H1 (cell line): ENCODE results near the gene FCRL5. TPM values are rescaled to one million over a fixed set of nuclear protein-coding genes. Genes with fewer than 3 reads are reported as not detected.

ENCODE experiments used
- CTCF ChIA-PET: fragments of 300-600 bp; sonication (Branson Sonifier 250); formaldehyde crosslinking; loops from one replicate; lab custom pipeline; 2021; ENCODE audit not compliant: partially characterized antibody; lab: Charles Lee
- POLR2A ChIA-PET: fragments of 300-600 bp; sonication (Branson Sonifier 250); formaldehyde crosslinking; loops from one replicate; lab custom pipeline; 2021; ENCODE audit warnings: inconsistent platforms; ENCODE audit not compliant: partially characterized antibody; lab: Charles Lee
- DNase-seq, 2 experiments: peaks; one replicate each; pipeline versions ENCODE4 v3.0.0 to v3.0.0-alpha.2; 2010 to 2022; ENCODE audit warnings: low spot score in 2 of 2, low read depth in 1 of 2, mixed read lengths in 1 of 2
- FAIRE-seq: peaks from 2 replicates; lab custom pipeline; 2011; peaks lifted over from hg19 to GRCh38; lab: Jason Lieb, UNC
- H2AFZ ChIP-seq: 2 replicates; pipeline ENCODE4 v1.8.1; 2012; ENCODE audit warnings: low read length, inconsistent platforms
- H2AK5ac ChIP-seq: 2 replicates; pipeline ENCODE4 v1.6.1; 2013; ENCODE audit warnings: low read depth, low read length
- H2BK120ac ChIP-seq: replicated peaks from 2 replicates; pipeline ENCODE3; 2013; ENCODE audit warnings: low read depth, low read length, inconsistent platforms
- H2BK12ac ChIP-seq: 2 replicates; pipeline ENCODE4 v1.6.1; 2013; ENCODE audit warnings: low read depth, low read length
- H2BK15ac ChIP-seq: 2 replicates; pipeline ENCODE4 v1.6.1; 2013; ENCODE audit warnings: low read length
- H2BK20ac ChIP-seq: 2 replicates; pipeline ENCODE4 v1.6.1; 2013; ENCODE audit warnings: low read length
- H2BK5ac ChIP-seq: 2 replicates; pipeline ENCODE4 v1.6.1; 2013; ENCODE audit warnings: low read depth, low read length
- H3K14ac ChIP-seq: 2 replicates; pipeline ENCODE4 v1.6.1; 2013; ENCODE audit warnings: inconsistent platforms; ENCODE audit not compliant: insufficient read length
- H3K18ac ChIP-seq: 2 replicates; pipeline ENCODE4 v1.6.1; 2013; ENCODE audit warnings: low read length; ENCODE audit errors: extremely low read depth
- H3K23ac ChIP-seq: 2 replicates; pipeline ENCODE4 v1.6.1; 2013; ENCODE audit warnings: inconsistent platforms; ENCODE audit not compliant: insufficient read length
- H3K23me2 ChIP-seq: 2 replicates; pipeline ENCODE4 v1.6.1; 2013; ENCODE audit warnings: low read depth, low read length
- H3K27ac ChIP-seq: 2 replicates; pipeline ENCODE4 v1.6.1; 2011; ENCODE audit warnings: low read depth, low read length, inconsistent platforms
- H3K27me3 ChIP-seq, 4 experiments: replicated peaks in 1 of 4; 1 replicate in 1 of 4; 2 replicates in 3 of 4; pipeline versions ENCODE4 v1.6.1 to v1.8.1; 2011 to 2013; ENCODE audit warnings: low read length in 3 of 4, mild to moderate bottlenecking in 3 of 4, inconsistent platforms in 2 of 4, mixed read lengths in 2 of 4, moderate library complexity in 1 of 4; ENCODE audit not compliant: control insufficient read depth in 3 of 4, insufficient read depth in 3 of 4; ENCODE audit errors: extremely low read depth in 1 of 4
- H3K36me3 ChIP-seq, 4 experiments: 2 replicates each; pipeline versions ENCODE4 v1.6.1 to v1.8.1; 2011 to 2013; ENCODE audit warnings: mild to moderate bottlenecking in 4 of 4, low read length in 3 of 4, moderate library complexity in 2 of 4, control low read depth in 1 of 4, inconsistent platforms in 1 of 4; ENCODE audit not compliant: insufficient read depth in 4 of 4, control insufficient read depth in 2 of 4
- H3K4ac ChIP-seq: replicated peaks from 2 replicates; pipeline ENCODE3; 2013; ENCODE audit warnings: low read length, low read depth, mixed read lengths, inconsistent platforms; ENCODE audit not compliant: insufficient read length
- H3K4me1 ChIP-seq, 4 experiments: replicated peaks in 1 of 4; 1 replicate in 1 of 4; 2 replicates in 3 of 4; pipeline versions ENCODE4 v1.6.1 to v1.8.1; 2011 to 2013; ENCODE audit warnings: low read length in 3 of 4, inconsistent platforms in 2 of 4, mixed read lengths in 1 of 4; ENCODE audit not compliant: insufficient read depth in 4 of 4, control insufficient read depth in 3 of 4
- H3K4me2 ChIP-seq, 2 experiments: 2 replicates each; pipeline versions ENCODE4 v1.6.1 to v1.8.1; 2011 to 2013; ENCODE audit warnings: low read depth in 2 of 2, low read length in 2 of 2, control low read depth in 1 of 2, inconsistent platforms in 1 of 2, mild to moderate bottlenecking in 1 of 2; ENCODE audit not compliant: insufficient read depth in 1 of 2
- H3K4me3 ChIP-seq, 4 experiments: fragments of 200-600, 300-600 bp in 1 of 4; sonication (generic), shearing (Covaris generic), sonication (Bioruptor Twin) in 1 of 4; 2 replicates each; pipeline versions ENCODE4 v1.5.1 to v1.8.1; 2011 to 2016; ENCODE audit warnings: low read length in 4 of 4, low read depth in 3 of 4, control low read depth in 2 of 4, inconsistent platforms in 2 of 4, mild to moderate bottlenecking in 2 of 4, mixed read lengths in 1 of 4, moderate library complexity in 1 of 4; ENCODE audit not compliant: insufficient read depth in 2 of 4; ENCODE audit errors: extremely low read depth in 1 of 4
- H3K56ac ChIP-seq: replicated peaks from 2 replicates; pipeline ENCODE3; 2013; ENCODE audit warnings: low read depth, mild to moderate bottlenecking, mixed read lengths, low read length, inconsistent platforms; ENCODE audit not compliant: insufficient read length
- H3K79me1 ChIP-seq: 2 replicates; pipeline ENCODE4 v1.6.1; 2013; ENCODE audit warnings: low read depth, low read length, control low read depth
- H3K79me2 ChIP-seq, 2 experiments: 2 replicates each; pipeline versions ENCODE4 v1.6.1 to v1.8.1; 2012 to 2013; ENCODE audit warnings: low read length in 2 of 2, mild to moderate bottlenecking in 2 of 2, inconsistent platforms in 1 of 2; ENCODE audit not compliant: insufficient read depth in 2 of 2, control insufficient read depth in 1 of 2
- H3K9ac ChIP-seq, 4 experiments: replicated peaks in 1 of 4; 1 replicate in 1 of 4; 2 replicates in 3 of 4; pipeline versions ENCODE4 v1.6.1 to v1.8.1; 2011 to 2013; ENCODE audit warnings: low read depth in 3 of 4, low read length in 3 of 4, control low read depth in 2 of 4, mild to moderate bottlenecking in 2 of 4, moderate library complexity in 2 of 4, inconsistent platforms in 1 of 4; ENCODE audit errors: extremely low read depth in 1 of 4
- H3K9me3 ChIP-seq, 2 experiments: 2 replicates each; pipeline versions ENCODE4 v1.6.1 to v1.8.1; 2012 to 2013; ENCODE audit warnings: mild to moderate bottlenecking in 2 of 2, moderate library complexity in 2 of 2, control low read depth in 1 of 2, inconsistent platforms in 1 of 2, low read depth in 1 of 2, low read length in 1 of 2, mixed read lengths in 1 of 2; ENCODE audit not compliant: insufficient read depth in 2 of 2
- H4K20me1 ChIP-seq, 2 experiments: replicated peaks in 1 of 2; 2 replicates each; pipeline versions ENCODE3 to v1.8.1; 2011 to 2013; ENCODE audit warnings: inconsistent platforms in 2 of 2, low read length in 2 of 2, mild to moderate bottlenecking in 1 of 2; ENCODE audit not compliant: insufficient read depth in 2 of 2, control insufficient read depth in 1 of 2
- H4K5ac ChIP-seq: 2 replicates; pipeline ENCODE4 v1.6.1; 2013; ENCODE audit warnings: low read length, low read depth, mixed read lengths, inconsistent platforms; ENCODE audit not compliant: insufficient read length
- H4K8ac ChIP-seq: 2 replicates; pipeline ENCODE4 v1.8.0; 2013; ENCODE audit warnings: mild to moderate bottlenecking, moderate library complexity, low read length, inconsistent platforms; ENCODE audit not compliant: insufficient read depth; ENCODE audit errors: extremely low read depth
- H4K91ac ChIP-seq: replicated peaks from 2 replicates; pipeline ENCODE3; 2013; ENCODE audit warnings: low read length, mixed read lengths, inconsistent platforms; ENCODE audit not compliant: insufficient read length
- E2F6 ChIP-seq: IDR thresholded peaks from 2 replicates; pipeline ENCODE4 v1.6.1; 2012; ENCODE audit warnings: inconsistent platforms
- EGR1 ChIP-seq: IDR thresholded peaks from 2 replicates; pipeline ENCODE4 v1.6.1; 2011; ENCODE audit warnings: low read depth, low read length, borderline replicate concordance
- HDAC6 ChIP-seq: IDR thresholded peaks from one replicate; pipeline ENCODE4 v1.7.1; 2012; ENCODE audit warnings: low read depth, mild to moderate bottlenecking, inconsistent platforms, low read length, moderate library complexity
- JUN ChIP-seq: IDR thresholded peaks from 2 replicates; pipeline ENCODE4 v1.6.1; 2011; ENCODE audit warnings: low read depth, mild to moderate bottlenecking, improper control_type of control experiment, low read length
- RBBP5 ChIP-seq: IDR thresholded peaks from 2 replicates; pipeline ENCODE4 v1.7.1; 2012; ENCODE audit warnings: low read depth, mild to moderate bottlenecking, inconsistent platforms, low read length, moderate library complexity, borderline replicate concordance
- RNF2 ChIP-seq: fragments of 200-900, 300-1000 bp; sonication (generic); IDR thresholded peaks from 2 replicates; pipeline ENCODE4 v1.7.1; 2016; ENCODE audit warnings: borderline replicate concordance, low read depth, mild to moderate bottlenecking, antibody characterized with exemption, low read length; ENCODE audit not compliant: poor library complexity, severe bottlenecking; ENCODE audit errors: missing control alignments
- SAP30 ChIP-seq: fragments of 300-600 bp; sonication (generic); IDR thresholded peaks from 2 replicates; pipeline ENCODE4 v1.7.1; 2012; ENCODE audit warnings: low read length, moderate library complexity, mild to moderate bottlenecking, inconsistent platforms; ENCODE audit not compliant: insufficient read depth, insufficient replicate concordance
- SP2 ChIP-seq: IDR thresholded peaks from 2 replicates; pipeline ENCODE4 v1.6.1; 2012; ENCODE audit warnings: mild to moderate bottlenecking, low read length, inconsistent platforms
- SP4 ChIP-seq: IDR thresholded peaks from 2 replicates; pipeline ENCODE4 v1.6.1; 2012; ENCODE audit warnings: low read length, inconsistent platforms
- TAF7 ChIP-seq: optimal IDR thresholded peaks from 2 replicates; pipeline ENCODE3; 2011; ENCODE audit warnings: low read depth, mild to moderate bottlenecking, inconsistent platforms, low read length, moderate library complexity, borderline replicate concordance
- YY1 ChIP-seq: IDR thresholded peaks from 2 replicates; pipeline ENCODE4 v1.6.1; 2011; ENCODE audit warnings: low read depth, mild to moderate bottlenecking, low read length
- WGBS, 2 experiments: shearing (Covaris generic) in 1 of 2; methylation state at CpG; one replicate each; pipeline versions ENCODE4 v1.1.6 to v1.1.7; 2013 to 2015; ENCODE audit warnings: low lambda C conversion rate in 2 of 2, mixed read lengths in 2 of 2, inconsistent platforms in 1 of 2, low coverage in 1 of 2, missing lambda C conversion rate in 1 of 2; ENCODE audit not compliant: insufficient replicate concordance in 2 of 2, insufficient coverage in 1 of 2, insufficient read length in 1 of 2; ENCODE audit errors: extremely low coverage in 1 of 2, missing lambda C conversion rate in 1 of 2; 5-methylcytosine and 5-hydroxymethylcytosine counted together
- polyA plus RNA-seq, 7 experiments: library from polyadenylated mRNA; depleted of rRNA in 3 of 7; stranded (reverse) in 5 of 7; unstranded in 2 of 7; fragments of >200 nt in 5 of 7; fragments of 200-250 nt in 2 of 7; gene quantifications; 1 replicate in 5 of 7; 2 replicates in 1 of 7; 4 replicates in 1 of 7; pipeline versions ENCODE4 v1.2.1 to v1.2.3, GENCODE V29; 2011 to 2013; ENCODE audit warnings: missing spikeins in 2 of 7, mixed read lengths in 2 of 7
- total RNA-seq: library from RNA; stranded (reverse); fragmentation: NEBNext Ultra II Directional; extraction: Animal tissue kit (Norgen Biotek cat#: 25700); gene quantifications from 2 replicates; pipeline ENCODE4 v1.2.1, GENCODE V29; 2021

Gene FCRL5
- total and polyA plus RNA-seq, 2 of the 8 experiments (the other 6 are each of a cell fraction or from before 2014, with no cell fraction given): 1.0 to 2.6 TPM

GRCh38 chr1:157485793-157486192 is 66.5 kb downstream of the FCRL5 start:
- H3K79me2 ChIP-seq: no peaks in the 10 kb centered on the region
- H3K36me3 ChIP-seq: no peaks in the 10 kb centered on the region
- FAIRE-seq: no peak
- H2BK5ac ChIP-seq: no peak overlapping the region
- H4K8ac ChIP-seq: no peak overlapping the region
- no peak for DNase-seq
- TF ChIP-seq RNF2 (no peak), E2F6 (no peak), JUN (no peak), TAF7 (no peak), YY1 (no peak), EGR1 (no peak), SP2 (no peak), SAP30 (no peak), HDAC6 (no peak), RBBP5 (no peak), SP4 (no peak)
- H3K27me3 ChIP-seq: no peaks in the 10 kb centered on the region; a peak in 2 of 7 replicates
- WGBS, 2 experiments: 94% methylated on average over 3 of the region's 3 CpGs; no CpG with 5 or more reads in 1 of the 2 experiments
- H4K5ac ChIP-seq: no peak overlapping the region
- H2BK120ac ChIP-seq: no peak overlapping the region
- no peak overlapping the region for H3K56ac ChIP-seq
- H3K4me3 ChIP-seq: no peak overlapping the region
- H4K20me1 ChIP-seq: no peaks in the 10 kb centered on the region
- no peak overlapping the region for H3K14ac ChIP-seq
- H3K23ac ChIP-seq: no peak overlapping the region
- POLR2A ChIA-PET: no interaction called here
- no peaks in the 10 kb centered on the region for H3K79me1 ChIP-seq
- no peak overlapping the region for H2BK12ac ChIP-seq
- H3K4ac ChIP-seq: no peak overlapping the region
- H2AK5ac ChIP-seq: no peak overlapping the region
- H3K4me1 ChIP-seq: peaks cover 0 to 3% (median 0%) of the 10 kb centered on the region in 4 experiments; a peak in 1 of 7 replicates
- H2AFZ ChIP-seq: no peak overlapping the region
- H3K23me2 ChIP-seq: no peaks in the 10 kb centered on the region
- H3K27ac ChIP-seq: no peak overlapping the region
- no peak overlapping the region for H4K91ac ChIP-seq
- no peaks in the 10 kb centered on the region for H3K9me3 ChIP-seq
- CTCF ChIA-PET: interaction anchor here (0.6 to 5.1 kb wide), 19 partner anchors 10 to 542 kb away, joined by 3 to 41 read pairs (median 4); no protein-coding TSS in a partner anchor
- no peak overlapping the region for H3K18ac ChIP-seq
- H3K4me2 ChIP-seq: no peak overlapping the region
- H2BK15ac ChIP-seq: no peak overlapping the region
- H3K9ac ChIP-seq: no peak overlapping the region
- no peak overlapping the region for H2BK20ac ChIP-seq
